Measurements from ENCODE around the gene PDXP. TPM values are rescaled to one million over a fixed set of nuclear protein-coding genes. Genes with fewer than 3 reads are reported as not detected.
A peak's percentile ranks its signal among the peaks of the same experiment; 100 is the strongest.

PDXP gene
- total RNA-seq, 1 donor from 2014 or later = 12.3 TPM

- no peak for DNase-seq
These were observed 29.7 kb upstream of the PDXP start for GRCh38 chr22:37628830-37629229.

DNA sequence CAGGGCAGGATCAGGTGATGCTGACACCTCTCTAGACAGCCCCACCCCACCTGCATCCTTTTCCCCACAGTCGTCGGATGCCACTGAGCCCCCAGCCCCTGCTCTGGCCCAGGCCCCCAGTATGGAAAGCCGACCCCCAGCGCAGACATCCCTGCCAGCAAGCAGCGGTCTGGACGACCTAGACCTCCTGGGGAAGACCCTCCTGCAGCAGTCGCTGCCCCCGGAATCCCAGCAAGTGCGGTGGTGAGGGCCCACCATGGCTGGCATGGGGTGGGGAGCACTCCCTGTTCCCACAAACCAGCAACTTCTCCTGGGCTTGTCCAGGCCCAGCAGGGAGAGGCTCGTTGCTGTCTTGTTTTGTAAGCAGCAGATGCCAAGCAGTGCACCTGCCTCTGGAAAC is 28.6 kb upstream of the PDXP start:
- no peak for DNase-seq

- DNase-seq = no peak
These were observed 27.6 kb upstream of the PDXP start for GRCh38 chr22:37630839-37631435.

DNA sequence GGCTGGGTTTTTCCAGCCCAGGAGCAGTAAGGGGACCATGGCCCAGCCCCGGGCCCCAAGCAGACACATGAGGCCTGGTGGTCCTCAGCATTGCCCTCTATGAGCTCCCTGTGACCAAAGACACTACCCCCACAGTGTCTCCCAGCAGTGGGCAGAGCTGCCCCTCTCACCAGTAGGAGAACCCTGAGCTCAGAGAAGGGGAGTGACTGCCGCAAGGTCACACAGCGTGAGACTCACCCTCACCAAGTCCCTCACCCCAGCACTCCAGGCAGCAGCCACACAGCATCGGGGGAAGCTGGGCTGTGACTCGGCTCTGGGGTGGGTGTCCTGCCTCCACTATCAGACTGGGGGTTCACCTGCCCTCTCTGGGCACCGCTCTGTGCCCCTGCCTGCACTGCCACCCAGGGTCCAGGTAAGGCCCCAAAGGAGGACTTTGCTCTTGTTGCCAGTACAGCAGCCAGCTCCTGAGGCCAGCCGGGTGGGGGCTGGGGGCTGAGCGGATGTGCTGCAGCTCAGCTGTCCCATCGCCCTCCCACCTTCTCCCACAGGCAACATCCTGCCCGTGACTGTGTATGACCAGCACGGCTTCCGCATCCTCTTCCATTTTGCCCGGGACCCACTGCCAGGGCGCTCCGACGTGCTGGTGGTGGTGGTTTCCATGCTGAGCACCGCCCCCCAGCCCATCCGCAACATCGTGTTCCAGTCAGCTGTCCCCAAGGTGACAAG is 26.9 kb upstream of the PDXP start:
- DNase-seq = no peak

DNA sequence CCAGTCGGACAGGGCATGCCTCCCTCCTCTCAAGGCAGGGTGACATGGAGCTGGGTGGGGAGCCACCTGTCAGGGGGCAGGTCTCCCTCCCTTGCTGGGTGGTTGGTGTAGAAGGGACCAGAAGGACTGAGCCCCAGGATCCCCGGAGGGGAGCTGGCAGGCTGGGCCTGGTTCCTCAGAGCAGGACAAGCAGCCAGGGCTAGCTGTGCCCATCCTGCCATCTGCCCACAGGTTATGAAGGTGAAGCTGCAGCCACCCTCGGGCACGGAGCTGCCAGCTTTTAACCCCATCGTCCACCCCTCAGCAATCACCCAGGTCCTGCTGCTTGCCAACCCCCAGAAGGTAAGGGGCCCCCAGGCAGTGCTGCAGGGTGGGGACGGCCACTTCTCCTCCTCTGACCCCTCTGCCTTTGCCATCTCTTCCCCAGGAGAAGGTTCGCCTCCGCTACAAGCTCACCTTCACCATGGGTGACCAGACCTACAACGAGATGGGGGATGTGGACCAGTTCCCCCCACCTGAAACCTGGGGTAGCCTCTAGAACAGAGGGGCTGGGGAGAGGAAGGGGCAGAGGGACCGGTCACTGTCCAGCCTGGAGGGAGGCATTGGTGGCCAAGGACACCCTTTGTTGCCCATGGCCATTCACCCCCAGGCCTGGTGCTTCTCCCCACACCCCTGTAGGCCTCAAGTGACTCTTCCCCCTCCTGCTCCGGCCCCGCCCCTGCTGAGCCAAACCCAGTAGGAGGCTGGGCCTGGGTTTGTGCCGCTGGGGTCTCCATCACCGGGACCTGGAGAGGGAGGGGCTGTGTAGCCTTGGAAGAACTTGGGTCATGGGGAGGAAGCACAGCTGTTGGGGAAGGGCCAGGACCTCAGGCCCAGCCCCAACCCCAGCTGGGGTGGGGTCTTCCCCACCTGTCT is 26.1 kb upstream of the PDXP start:
- DNase-seq = no peak

DNA sequence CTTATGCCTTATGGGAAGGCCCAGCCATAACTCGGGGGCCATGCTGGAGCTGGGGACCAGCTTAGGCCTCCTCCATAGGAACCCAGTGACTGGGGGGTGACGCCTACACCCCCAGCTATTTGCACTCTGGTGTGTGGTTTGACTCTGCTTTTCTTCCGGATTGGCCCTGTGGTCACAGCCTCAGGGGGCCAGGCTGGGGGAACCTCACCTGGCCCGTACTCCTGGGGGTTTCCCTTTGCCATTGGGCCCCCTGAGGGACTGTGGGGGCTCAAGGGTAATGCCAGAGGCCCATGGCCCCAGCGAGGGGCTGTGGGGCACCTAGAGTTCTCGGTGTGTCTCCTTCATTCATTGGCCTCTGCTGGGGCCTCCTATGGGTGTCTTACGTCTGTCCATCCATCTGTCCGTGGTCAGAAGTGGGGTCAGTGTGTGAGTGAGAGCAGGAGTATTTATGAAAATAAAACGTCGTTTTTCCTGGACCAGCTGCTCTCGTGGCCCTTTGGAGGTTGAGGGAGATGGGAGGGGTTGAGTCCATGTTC is 25.4 kb upstream of the PDXP start:
- DNase-seq = no peak

- peak; percentile 98 for DNase-seq
These were observed 24.7 kb upstream of the PDXP start for GRCh38 chr22:37633625-37634416.

DNA sequence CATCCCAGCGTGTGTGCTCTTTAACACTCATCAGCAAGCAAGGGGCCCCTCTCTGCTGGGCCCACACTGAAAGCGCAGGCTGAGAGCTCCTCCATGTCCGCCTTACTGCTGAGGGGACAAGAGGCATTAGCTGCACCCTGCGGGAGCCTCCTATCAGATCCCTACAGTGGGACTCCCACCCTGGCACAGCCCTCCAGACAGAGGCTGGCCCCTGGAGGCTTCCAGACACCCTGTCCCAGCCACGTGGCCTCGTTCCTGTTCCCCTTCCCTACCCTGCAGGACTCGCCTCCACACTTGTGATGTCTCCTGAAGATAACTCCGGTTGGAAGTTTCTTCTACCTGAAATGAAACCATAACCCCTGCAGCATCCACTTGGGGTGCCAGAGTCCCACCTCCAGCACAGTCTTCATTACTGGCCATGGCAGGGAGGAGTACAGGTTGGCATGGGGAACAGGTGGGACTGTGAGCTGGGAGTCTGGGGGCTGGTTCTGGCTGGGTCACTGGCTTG is 24.1 kb upstream of the PDXP start:
- DNase-seq = no peak

DNA sequence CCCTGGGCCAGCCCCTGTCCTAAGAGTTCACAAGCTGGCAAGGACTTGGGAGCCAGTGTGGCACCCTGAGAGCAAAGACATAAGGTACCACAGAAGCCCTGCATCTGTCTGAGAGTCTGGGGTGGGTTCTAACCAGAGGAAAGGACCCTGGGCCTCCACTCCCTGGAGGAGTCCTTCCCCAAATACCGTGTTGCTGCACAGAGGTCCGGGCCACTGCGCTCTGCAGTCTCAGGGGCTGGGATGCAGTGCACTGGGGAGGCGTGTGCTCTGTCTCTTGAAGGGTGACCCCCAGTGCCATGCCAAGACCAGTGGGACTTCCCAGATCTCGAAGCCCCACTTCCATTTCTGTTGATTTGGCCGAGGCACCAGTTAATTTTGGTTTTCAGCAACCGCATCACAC is 23.4 kb upstream of the PDXP start:
- DNase-seq = no peak

DNA sequence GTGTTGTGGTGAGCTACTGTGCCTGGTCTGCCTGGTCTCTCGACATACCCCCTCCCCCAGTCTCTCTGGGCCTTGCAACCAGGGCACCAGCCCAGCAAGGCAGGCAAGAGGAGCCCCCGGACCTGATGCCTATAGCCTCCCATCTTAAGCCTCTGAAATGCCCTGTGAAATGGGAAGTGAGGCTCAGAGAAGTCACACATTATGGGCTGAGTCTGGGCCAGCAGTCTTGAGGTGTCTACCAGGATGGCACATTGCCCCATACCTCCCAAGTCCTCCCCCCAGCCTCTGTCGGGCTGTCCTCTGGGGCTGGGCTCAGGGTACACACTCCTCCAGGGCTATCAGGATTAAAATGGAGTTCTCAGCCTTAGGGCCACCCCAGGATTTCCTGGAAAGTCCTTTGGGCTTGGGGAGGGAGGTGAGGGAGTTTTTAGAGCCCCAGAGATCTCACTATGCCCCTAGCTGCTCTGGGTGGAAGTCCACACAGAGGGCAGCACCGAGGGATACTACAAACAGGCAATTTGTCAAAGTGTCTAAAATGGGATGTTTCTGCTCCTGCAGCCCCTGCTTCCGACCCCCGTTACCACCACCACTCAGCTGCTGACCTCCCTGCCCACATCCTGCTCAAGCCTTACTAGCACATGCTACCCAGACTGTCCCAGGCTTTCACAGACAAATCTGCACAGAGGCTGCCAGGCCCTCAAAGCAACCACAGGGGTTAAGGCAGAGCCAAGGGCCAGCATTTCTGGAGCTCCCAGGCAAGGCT is 22.2 kb upstream of the PDXP start:
- no peak for DNase-seq

DNA sequence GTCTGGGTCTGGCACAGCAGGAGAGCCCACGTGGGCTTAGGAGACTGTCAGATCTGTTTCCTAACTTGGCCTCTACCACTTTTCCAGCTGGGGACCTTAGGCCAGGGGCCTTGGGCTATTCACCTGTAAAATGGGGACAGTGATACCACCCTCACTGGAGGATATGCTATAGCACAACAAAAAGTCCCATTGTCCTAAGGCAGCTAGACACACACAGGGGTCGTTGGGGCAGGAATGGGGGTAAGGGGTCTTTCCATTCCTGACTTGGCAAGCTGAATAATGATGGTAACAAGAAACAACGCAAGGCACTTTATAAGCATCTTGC is 21.6 kb upstream of the PDXP start:
- DNase-seq = no peak

GRCh38 chr22:37638391-37639069 is 20.0 kb upstream of the PDXP start:
- DNase-seq = no peak

DNA sequence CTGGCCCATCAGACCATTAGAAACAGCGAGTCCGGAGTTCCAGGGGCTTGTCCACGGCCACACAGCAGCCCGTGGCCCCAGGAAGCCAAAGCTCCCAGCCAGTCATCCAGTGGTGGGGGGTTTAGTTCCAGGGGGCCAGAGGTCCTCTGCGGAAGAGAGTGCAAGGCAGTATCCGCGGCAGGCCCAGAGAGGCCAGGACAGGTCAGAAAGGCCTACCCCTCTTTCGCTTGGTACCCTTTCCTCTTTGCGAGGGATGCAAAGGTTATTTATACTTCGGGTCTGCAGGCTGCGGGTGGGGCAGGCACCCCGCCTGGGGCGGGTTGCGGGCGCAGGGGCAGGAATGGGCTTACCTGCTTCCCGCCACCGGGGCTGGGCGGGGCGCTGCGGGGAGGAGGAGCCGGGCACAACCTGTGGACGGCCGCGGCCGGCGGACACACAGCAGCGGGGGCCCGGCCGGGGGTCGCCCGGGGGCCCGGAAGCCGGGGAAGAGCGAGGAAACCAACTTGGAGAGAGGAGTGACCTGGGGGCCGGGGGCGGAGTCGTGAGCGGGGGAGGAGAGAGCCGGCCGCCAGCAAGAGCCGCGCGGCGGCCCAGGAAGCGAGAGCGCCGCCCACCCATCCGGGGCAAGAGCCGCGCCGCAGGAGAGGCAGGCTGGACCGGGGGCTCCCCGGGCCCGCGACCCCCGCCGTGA is 19.3 kb upstream of the PDXP start, which contains the start of gene SH3BP1:
TSS of gene SH3BP1 (plus strand) at position 600 of the 691 bp plus-strand sequence. CDS start 119 bp downstream, outside the sequence.
- DNase-seq = peak; percentile 69

DNA sequence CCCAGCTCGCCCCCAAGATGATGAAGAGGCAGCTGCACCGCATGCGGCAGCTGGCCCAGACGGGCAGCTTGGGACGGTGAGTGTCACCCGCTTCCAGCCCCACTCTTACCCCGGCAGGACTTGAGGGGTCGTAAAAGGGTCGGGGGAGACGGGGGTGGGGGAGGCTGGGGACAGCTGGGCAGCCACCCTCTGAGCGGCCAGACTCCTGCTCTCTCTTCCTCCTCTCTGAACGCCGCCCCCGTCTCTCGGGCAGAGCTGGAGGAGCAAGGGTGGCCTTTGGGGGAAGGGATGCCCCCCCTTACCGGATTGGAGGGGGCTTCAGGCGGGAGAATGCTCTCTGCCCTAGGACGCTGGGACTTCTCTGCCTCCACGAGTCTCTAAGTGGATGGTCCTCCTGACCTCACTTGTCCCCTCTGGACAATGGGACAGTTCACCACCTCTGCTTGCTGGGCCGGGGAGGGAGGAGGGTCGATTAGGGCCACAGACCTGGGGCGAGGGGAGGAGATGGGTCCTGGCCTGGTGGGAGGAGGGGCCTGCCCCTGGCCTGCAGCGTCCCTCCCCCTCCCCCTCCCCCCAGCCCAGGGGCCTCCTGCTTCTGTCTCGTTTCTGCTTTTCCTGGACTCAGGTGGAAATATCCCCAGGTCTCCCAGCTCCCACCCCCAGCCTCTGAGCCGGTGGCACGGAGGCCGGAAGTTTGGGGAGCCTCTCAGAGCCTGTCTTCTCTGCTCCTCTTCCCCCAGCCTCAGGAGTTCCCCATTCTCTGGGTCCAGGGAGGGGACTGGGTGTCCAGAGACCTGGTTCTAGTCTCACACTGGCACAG is 18.5 kb upstream of the PDXP start:
- no peak for DNase-seq

- DNase-seq = no peak
These were observed 17.6 kb upstream of the PDXP start for GRCh38 chr22:37640591-37641560.

DNA sequence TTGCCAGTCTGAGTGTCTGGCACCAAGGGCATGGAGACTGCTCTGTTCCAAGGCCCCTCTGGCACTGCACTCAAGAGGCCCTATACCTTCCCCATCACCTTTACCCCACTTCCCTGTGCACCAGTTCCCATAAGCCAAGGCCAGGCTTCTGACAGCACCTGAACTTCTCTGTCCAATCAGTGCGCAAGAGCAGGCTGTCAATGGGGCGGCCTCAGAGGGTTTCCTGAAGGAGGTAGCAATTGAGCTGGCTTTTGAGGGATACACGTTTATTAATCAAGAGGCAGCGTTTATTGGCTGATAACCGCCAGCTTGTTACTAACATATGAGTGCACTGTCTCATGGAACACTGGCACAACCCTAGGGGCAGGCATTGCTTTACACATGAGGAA is 17.0 kb upstream of the PDXP start:
- no peak for DNase-seq

GRCh38 chr22:37643225-37643847 is 15.2 kb upstream of the PDXP start:
- peak; percentile 94 for DNase-seq
